Tibial nerve (tissue), 4 donors: ENCODE results near the gene OLIG2. TPM values are rescaled to one million over a fixed set of nuclear protein-coding genes. Genes with fewer than 3 reads are reported as not detected.

ENCODE experiments used
- DNase-seq, 2 donors: peaks; one replicate each; pipeline ENCODE4 v3.0.0-alpha.2; 2019; ENCODE audit warnings: low spot score in 2 of 2
- H3K27ac ChIP-seq, 4 donors: fragments of 200-600 bp; sonication (generic) in 3 of 4; one replicate each; pipeline ENCODE4 v1.5.1; 2017 to 2019; ENCODE audit warnings: mild to moderate bottlenecking in 1 of 4
- H3K27me3 ChIP-seq, 2 donors: fragments of 200-600 bp; sonication (generic) in 1 of 2; one replicate each; pipeline versions ENCODE4 v1.5.1 to v1.6.0; 2017 to 2019
- H3K36me3 ChIP-seq, 3 donors: fragments of 200-600 bp; sonication (generic); one replicate each; pipeline ENCODE4 v1.5.1; 2018 to 2019
- H3K4me1 ChIP-seq, 4 donors: fragments of 200-600 bp; sonication (generic) in 3 of 4; one replicate each; pipeline ENCODE4 v1.5.1; 2017 to 2019
- H3K4me3 ChIP-seq, 4 donors: fragments of 200-600 bp; sonication (generic) in 3 of 4; one replicate each; pipeline ENCODE4 v1.5.1; 2017 to 2019; ENCODE audit warnings: mild to moderate bottlenecking in 1 of 4, moderate library complexity in 1 of 4
- H3K9me3 ChIP-seq, 4 donors: fragments of 200-600 bp; sonication (generic) in 3 of 4; one replicate each; pipeline ENCODE4 v1.5.1; 2017 to 2019
- EP300 ChIP-seq, 2 donors: sonication (generic); formaldehyde crosslinking; IDR thresholded peaks; one replicate each; pipeline ENCODE4 v1.6.1; 2017; ENCODE audit warnings: antibody characterized with exemption in 2 of 2, mild to moderate bottlenecking in 1 of 2
- POLR2A ChIP-seq, 2 donors: fragments of 450-650 bp; IDR thresholded peaks; one replicate each; pipeline ENCODE4 v1.6.1; 2017; ENCODE audit warnings: antibody characterized with exemption in 2 of 2, mild to moderate bottlenecking in 2 of 2, moderate library complexity in 2 of 2
- WGBS, 2 donors: methylation state at CpG; one replicate each; pipeline ENCODE4 v1.1.5; 2018; 5-methylcytosine and 5-hydroxymethylcytosine counted together
- total RNA-seq, 4 donors: library from RNA; depleted of rRNA; stranded (reverse); fragments of >200 nt; gene quantifications; one replicate each; pipeline ENCODE4 v1.1.0, GENCODE V29; 2016
- TF ChIP-seq, protein P1 (sequence below), 5 experiments: fragments of 200-600 bp in 3 of 5; fragments of 450-650 bp in 2 of 5; sonication (generic) in 3 of 5; IDR thresholded peaks; one replicate each; pipeline ENCODE4 v1.5.1; 2016 to 2019; ENCODE audit warnings: antibody characterized with exemption in 5 of 5, mild to moderate bottlenecking in 3 of 5, moderate library complexity in 2 of 5

OLIG2 gene
- total RNA-seq, 4 donors from 2014 or later: 0.21 to 1.3 TPM; not detected in 2

DNA sequence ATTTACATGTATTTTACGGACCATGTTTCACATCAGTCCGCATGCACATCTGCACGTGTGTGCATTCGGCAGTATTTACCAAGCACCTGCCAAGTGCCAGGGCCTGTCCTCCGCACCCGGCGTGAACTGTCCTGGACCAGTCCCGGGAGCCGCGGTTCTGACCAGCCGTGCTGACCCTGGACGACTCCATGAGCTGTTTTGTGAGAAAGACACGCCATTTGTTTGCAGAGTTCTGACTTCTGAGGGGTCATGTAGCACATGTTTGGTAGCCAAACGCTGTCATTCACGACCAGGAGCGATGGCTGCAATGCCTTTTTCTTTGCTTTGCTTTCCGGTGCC is 3.3 kb upstream of the OLIG2 start:
- Histone ChIP-seq H3K4me1 (peaks cover 0 to 72% (median 30%) of the 10 kb centered on the region in 4 donors), H3K4me3 (peak overlapping the region in 1 of 4 donors; percentile 23), H3K36me3 (no peaks in the 10 kb centered on the region), H3K27ac (no peak overlapping the region), H3K27me3 (peaks cover 14 to 99% of the 10 kb centered on the region in 2 donors), H3K9me3 (no peaks in the 10 kb centered on the region)
- 17 to 19% methylated on average over 17 of the region's 17 CpGs for WGBS, 2 donors
- DNase-seq: no peak
- TF ChIP-seq POLR2A (IDR thresholded peaks at IDR 0.05) (no peak), EP300 (IDR thresholded peaks at IDR 0.05) (no peak)
- TF ChIP-seq, protein P1, sequence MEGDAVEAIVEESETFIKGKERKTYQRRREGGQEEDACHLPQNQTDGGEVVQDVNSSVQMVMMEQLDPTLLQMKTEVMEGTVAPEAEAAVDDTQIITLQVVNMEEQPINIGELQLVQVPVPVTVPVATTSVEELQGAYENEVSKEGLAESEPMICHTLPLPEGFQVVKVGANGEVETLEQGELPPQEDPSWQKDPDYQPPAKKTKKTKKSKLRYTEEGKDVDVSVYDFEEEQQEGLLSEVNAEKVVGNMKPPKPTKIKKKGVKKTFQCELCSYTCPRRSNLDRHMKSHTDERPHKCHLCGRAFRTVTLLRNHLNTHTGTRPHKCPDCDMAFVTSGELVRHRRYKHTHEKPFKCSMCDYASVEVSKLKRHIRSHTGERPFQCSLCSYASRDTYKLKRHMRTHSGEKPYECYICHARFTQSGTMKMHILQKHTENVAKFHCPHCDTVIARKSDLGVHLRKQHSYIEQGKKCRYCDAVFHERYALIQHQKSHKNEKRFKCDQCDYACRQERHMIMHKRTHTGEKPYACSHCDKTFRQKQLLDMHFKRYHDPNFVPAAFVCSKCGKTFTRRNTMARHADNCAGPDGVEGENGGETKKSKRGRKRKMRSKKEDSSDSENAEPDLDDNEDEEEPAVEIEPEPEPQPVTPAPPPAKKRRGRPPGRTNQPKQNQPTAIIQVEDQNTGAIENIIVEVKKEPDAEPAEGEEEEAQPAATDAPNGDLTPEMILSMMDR (IDR thresholded peaks at IDR 0.05): no peak

GRCh38 chr21:33022828-33023573 is 2.7 kb upstream of the OLIG2 start:
- peak overlapping the region in 1 of 4 donors; percentile 23 for H3K4me3 ChIP-seq

DNA sequence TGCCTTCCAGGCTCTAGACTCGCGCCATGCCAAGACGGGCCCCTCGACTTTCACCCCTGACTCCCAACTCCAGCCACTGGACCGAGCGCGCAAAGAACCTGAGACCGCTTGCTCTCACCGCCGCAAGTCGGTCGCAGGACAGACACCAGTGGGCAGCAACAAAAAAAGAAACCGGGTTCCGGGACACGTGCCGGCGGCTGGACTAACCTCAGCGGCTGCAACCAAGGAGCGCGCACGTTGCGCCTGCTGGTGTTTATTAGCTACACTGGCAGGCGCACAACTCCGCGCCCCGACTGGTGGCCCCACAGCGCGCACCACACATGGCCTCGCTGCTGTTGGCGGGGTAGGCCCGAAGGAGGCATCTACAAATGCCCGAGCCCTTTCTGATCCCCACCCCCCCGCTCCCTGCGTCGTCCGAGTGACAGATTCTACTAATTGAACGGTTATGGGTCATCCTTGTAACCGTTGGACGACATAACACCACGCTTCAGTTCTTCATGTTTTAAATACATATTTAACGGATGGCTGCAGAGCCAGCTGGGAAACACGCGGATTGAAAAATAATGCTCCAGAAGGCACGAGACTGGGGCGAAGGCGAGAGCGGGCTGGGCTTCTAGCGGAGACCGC is 2.0 kb upstream of the OLIG2 start:
- no peak for TF ChIP-seq POLR2A (IDR thresholded peaks at IDR 0.05)
- TF ChIP-seq, protein P1 (IDR thresholded peaks at IDR 0.05): no peak
- no peak for TF ChIP-seq EP300 (IDR thresholded peaks at IDR 0.05)
- WGBS, 2 donors: 4 to 8% methylated on average over 37 to 48 of the region's 49 CpGs
- H3K27ac ChIP-seq: no peak overlapping the region
- peaks cover 0 to 84% (median 31%) of the 10 kb centered on the region in 4 donors for H3K4me1 ChIP-seq
- no peaks in the 10 kb centered on the region for H3K9me3 ChIP-seq
- H3K27me3 ChIP-seq: peaks cover 14 to 99% of the 10 kb centered on the region in 2 donors
- no peak for DNase-seq
- H3K36me3 ChIP-seq: no peaks in the 10 kb centered on the region
- peak overlapping the region in 1 of 4 donors; percentile 23 for H3K4me3 ChIP-seq

More at GRCh38 chr21:33022828-33023573, 2.7 kb upstream of the OLIG2 start:
- H3K27me3 ChIP-seq: peaks cover 14 to 99% of the 10 kb centered on the region in 2 donors
- peaks cover 0 to 78% (median 30%) of the 10 kb centered on the region in 4 donors for H3K4me1 ChIP-seq
- no peak overlapping the region for H3K27ac ChIP-seq
- no peak for DNase-seq
- WGBS, 2 donors: 5 to 9% methylated on average over 24 to 42 of the region's 52 CpGs
- H3K9me3 ChIP-seq: no peaks in the 10 kb centered on the region
- TF ChIP-seq EP300 (IDR thresholded peaks at IDR 0.05) (no peak), POLR2A (IDR thresholded peaks at IDR 0.05) (no peak)
- TF ChIP-seq, protein P1 (IDR thresholded peaks at IDR 0.05): no peak
- no peaks in the 10 kb centered on the region for H3K36me3 ChIP-seq

GRCh38 chr21:33024201-33025103 is 1.3 kb upstream of the OLIG2 start:
- peaks cover 14 to 99% of the 10 kb centered on the region in 2 donors for H3K27me3 ChIP-seq
- H3K4me3 ChIP-seq: no peak overlapping the region
- TF ChIP-seq, protein P1 (IDR thresholded peaks at IDR 0.05): no peak
- no peak for TF ChIP-seq POLR2A (IDR thresholded peaks at IDR 0.05)
- TF ChIP-seq EP300 (IDR thresholded peaks at IDR 0.05): no peak
- no peaks in the 10 kb centered on the region for H3K36me3 ChIP-seq
- peaks cover 0 to 88% (median 34%) of the 10 kb centered on the region in 4 donors for H3K4me1 ChIP-seq
- H3K27ac ChIP-seq: no peak overlapping the region
- no peaks in the 10 kb centered on the region for H3K9me3 ChIP-seq
- WGBS, 2 donors: 11 to 12% methylated on average over 40 of the region's 40 CpGs
- DNase-seq: no peak
